Transverse colon (tissue), 3 donors: ENCODE results near the gene ZBTB20.

Source experiments
- POLR2A ChIP-seq: fragments of 450-650 bp; IDR thresholded peaks from one replicate; pipeline ENCODE4 v1.6.1; 2016; ENCODE audit warnings: antibody characterized with exemption, mild to moderate bottlenecking, moderate library complexity
- TF ChIP-seq, protein P1 (sequence below), 5 experiments: fragments of 200-600 bp in 3 of 5; fragments of 450-650 bp in 2 of 5; sonication (generic) in 3 of 5; IDR thresholded peaks; 1 replicate in 2 of 5; 2 replicates in 3 of 5; pipeline ENCODE4 v1.5.1; 2016 to 2017; ENCODE audit warnings: antibody characterized with exemption in 5 of 5, inconsistent platforms in 3 of 5, mild to moderate bottlenecking in 2 of 5, moderate library complexity in 1 of 5

DNA sequence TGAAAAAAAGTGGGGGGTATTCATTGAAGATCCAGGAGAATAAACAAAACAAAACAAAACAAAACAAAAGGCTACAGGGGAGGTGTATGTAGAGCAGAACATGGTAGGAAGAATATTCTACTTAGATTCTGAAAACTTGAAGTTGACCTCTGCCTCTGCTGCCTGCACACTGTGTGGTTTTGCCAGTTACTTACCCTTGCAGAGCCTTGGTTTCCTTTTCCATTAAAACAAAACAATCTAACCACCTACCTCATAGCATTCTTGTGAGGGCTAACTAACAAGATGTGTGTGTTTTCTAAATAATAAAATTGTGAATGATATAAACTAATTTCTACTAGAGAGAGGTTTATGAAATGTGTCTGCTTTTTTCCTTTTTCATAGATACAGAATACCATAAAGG, 430.2 kb downstream of the ZBTB20 start:
- TF ChIP-seq, protein P1, sequence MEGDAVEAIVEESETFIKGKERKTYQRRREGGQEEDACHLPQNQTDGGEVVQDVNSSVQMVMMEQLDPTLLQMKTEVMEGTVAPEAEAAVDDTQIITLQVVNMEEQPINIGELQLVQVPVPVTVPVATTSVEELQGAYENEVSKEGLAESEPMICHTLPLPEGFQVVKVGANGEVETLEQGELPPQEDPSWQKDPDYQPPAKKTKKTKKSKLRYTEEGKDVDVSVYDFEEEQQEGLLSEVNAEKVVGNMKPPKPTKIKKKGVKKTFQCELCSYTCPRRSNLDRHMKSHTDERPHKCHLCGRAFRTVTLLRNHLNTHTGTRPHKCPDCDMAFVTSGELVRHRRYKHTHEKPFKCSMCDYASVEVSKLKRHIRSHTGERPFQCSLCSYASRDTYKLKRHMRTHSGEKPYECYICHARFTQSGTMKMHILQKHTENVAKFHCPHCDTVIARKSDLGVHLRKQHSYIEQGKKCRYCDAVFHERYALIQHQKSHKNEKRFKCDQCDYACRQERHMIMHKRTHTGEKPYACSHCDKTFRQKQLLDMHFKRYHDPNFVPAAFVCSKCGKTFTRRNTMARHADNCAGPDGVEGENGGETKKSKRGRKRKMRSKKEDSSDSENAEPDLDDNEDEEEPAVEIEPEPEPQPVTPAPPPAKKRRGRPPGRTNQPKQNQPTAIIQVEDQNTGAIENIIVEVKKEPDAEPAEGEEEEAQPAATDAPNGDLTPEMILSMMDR (IDR thresholded peaks at IDR 0.05) = no peak
- no peak for TF ChIP-seq POLR2A
